HG02642 (cell line): Measurements from ENCODE around the gene CD34.
"Not testable (repeated sequence)": the region's sequence is repeated elsewhere in the genome, so short reads cannot be mapped to it uniquely, and the experiment has no call there.

ENCODE experiments used
- ATAC-seq: cut with Tn5 transposase; IDR thresholded peaks from one replicate; pipeline ENCODE4 v1.9.1; 2021; ENCODE audit warnings: mild to moderate bottlenecking; ENCODE audit not compliant: unreplicated experiment, poor library complexity

Gene CD34

GRCh38 chr1:207935166-207935583 lies 24.2 kb upstream of the CD34 start:
- ATAC-seq, result peak; percentile 98

GRCh38 chr1:207933205-207933800 lies 22.4 kb upstream of the CD34 start:
- ATAC-seq, result no peak

GRCh38 chr1:207926984-207927383 lies 16.1 kb upstream of the CD34 start:
- no peak for ATAC-seq

- ATAC-seq, result not testable (repeated sequence)
Observed at GRCh38 chr1:207925969-207926368, 15.0 kb upstream of the CD34 start.

GRCh38 chr1:207925210-207925609 lies 14.3 kb upstream of the CD34 start:
- ATAC-seq, result no peak

- no peak for ATAC-seq
Observed at GRCh38 chr1:207923561-207923960, 12.6 kb upstream of the CD34 start.

- ATAC-seq, result no peak
Observed at GRCh38 chr1:207923121-207923520, 12.2 kb upstream of the CD34 start.

GRCh38 chr1:207922554-207922953 lies 11.6 kb upstream of the CD34 start:
- ATAC-seq, result no peak

- ATAC-seq, result no peak
Observed at GRCh38 chr1:207921321-207921720, 10.4 kb upstream of the CD34 start.

GRCh38 chr1:207920444-207921021 lies 9.6 kb upstream of the CD34 start:
- no peak for ATAC-seq

- ATAC-seq, result no peak
Observed at GRCh38 chr1:207919523-207920170, 8.7 kb upstream of the CD34 start.

- no peak for ATAC-seq
Observed at GRCh38 chr1:207918581-207918980, 7.7 kb upstream of the CD34 start.

- no peak for ATAC-seq
Observed at GRCh38 chr1:207918011-207918410, 7.1 kb upstream of the CD34 start.

- ATAC-seq, result no peak
Observed at GRCh38 chr1:207917080-207917479, 6.2 kb upstream of the CD34 start.

GRCh38 chr1:207913951-207914350 lies 3.0 kb upstream of the CD34 start:
- no peak for ATAC-seq

- ATAC-seq, result no peak
Observed at GRCh38 chr1:207911856-207912760, 1.2 kb upstream of the CD34 start.

GRCh38 chr1:207909687-207910086 lies 1.2 kb downstream of the CD34 start:
- ATAC-seq, result no peak

GRCh38 chr1:207908107-207908734 lies 2.7 kb downstream of the CD34 start:
- ATAC-seq, result no peak

- ATAC-seq, result no peak
Observed at GRCh38 chr1:207904391-207904790, 6.5 kb downstream of the CD34 start.

GRCh38 chr1:207903767-207904166 lies 7.2 kb downstream of the CD34 start:
- no peak for ATAC-seq
